Left ventricle myocardium superior (tissue), 1 donor: Measurements from ENCODE around the gene ASB6. TPM values are rescaled to one million over a fixed set of nuclear protein-coding genes. Genes with fewer than 3 reads are reported as not detected.

Experiments used
- ATAC-seq: fragments of 200-7000 bp; cut with Tn5 transposase; one replicate; pipeline ENCODE4 v1.9.1; 2020; ENCODE audit warnings: mild to moderate bottlenecking, moderate library complexity
- DNase-seq: peaks from one replicate; pipeline ENCODE4 v3.0.0-alpha.2; 2020
- intact Hi-C: fragments of 100-400 bp; cut with micrococcal nuclease; formaldehyde crosslinking; loops from one replicate; pipeline ENCODE4 v1.11.0; 2022
- total RNA-seq: library from RNA; stranded (reverse); fragmentation: NEBNext Ultra II Directional; extraction: Animal tissue kit (Norgen Biotek cat#: 25700); gene quantifications from one replicate; pipeline ENCODE4 v1.2.1, GENCODE V29; 2021
- donor health status: DM: no; HTN: yes; CAD: no; lungs with severe emphysema.

ASB6 gene
- total RNA-seq, 1 donor from 2014 or later: 9.7 TPM

GRCh38 chr9:129612815-129613519, 29.0 kb downstream of the ASB6 start:
- no peak for DNase-seq
- intact Hi-C loops: no loop called here
- ATAC-seq: no peak

- intact Hi-C loops: no loop called here
- no peak for DNase-seq
- no peak for ATAC-seq
These were observed 29.8 kb downstream of the ASB6 start for GRCh38 chr9:129612123-129612522.

GRCh38 chr9:129611307-129611800, 30.6 kb downstream of the ASB6 start:
- DNase-seq: no peak
- intact Hi-C loops: loop anchor here (2.0 kb wide), 1 partner anchor 473 kb away; no protein-coding TSS in a partner anchor
- ATAC-seq: no peak

GRCh38 chr9:129610473-129611306, 31.3 kb downstream of the ASB6 start:
- DNase-seq: peak; percentile 90
- intact Hi-C loops: loop anchor here (2.0 kb wide), 1 partner anchor 472 kb away; no protein-coding TSS in a partner anchor
- peak; percentile 63 for ATAC-seq

- no peak for ATAC-seq
- intact Hi-C loops: loop anchor here (2.0 kb wide), 1 partner anchor 471 kb away; no protein-coding TSS in a partner anchor
- DNase-seq: no peak
These were observed 31.8 kb downstream of the ASB6 start for GRCh38 chr9:129610213-129610472.

- DNase-seq (peak; percentile 65), ATAC-seq (peak; percentile 4)
- intact Hi-C loops: loop anchor here (2.0 kb wide), 1 partner anchor 471 kb away; no protein-coding TSS in a partner anchor
These were observed 32.3 kb downstream of the ASB6 start for GRCh38 chr9:129609486-129610212.

- intact Hi-C loops: no loop called here
- DNase-seq (peak; percentile 48), ATAC-seq (no peak)
These were observed 33.1 kb downstream of the ASB6 start for GRCh38 chr9:129608561-129609481.

GRCh38 chr9:129607027-129607387, 34.9 kb downstream of the ASB6 start:
- DNase-seq (no peak), ATAC-seq (no peak)
- intact Hi-C loops: no loop called here

GRCh38 chr9:129606161-129607026, 35.6 kb downstream of the ASB6 start:
- ATAC-seq (peak; percentile 18), DNase-seq (peak; percentile 59)
- intact Hi-C loops: no loop called here

- DNase-seq: no peak
- ATAC-seq: no peak
- intact Hi-C loops: no loop called here
These were observed 37.2 kb downstream of the ASB6 start for GRCh38 chr9:129604766-129605163.

GRCh38 chr9:129604056-129604765, 37.7 kb downstream of the ASB6 start:
- intact Hi-C loops: no loop called here
- DNase-seq (no peak), ATAC-seq (no peak)

GRCh38 chr9:129602598-129603415, 39.1 kb downstream of the ASB6 start:
- intact Hi-C loops: no loop called here
- ATAC-seq: no peak
- no peak for DNase-seq

GRCh38 chr9:129601082-129601674, 40.8 kb downstream of the ASB6 start:
- intact Hi-C loops: no loop called here
- DNase-seq: no peak
- no peak for ATAC-seq

- ATAC-seq (no peak), DNase-seq (no peak)
- intact Hi-C loops: no loop called here
These were observed 43.8 kb downstream of the ASB6 start for GRCh38 chr9:129598089-129598596.

- intact Hi-C loops: no loop called here
- ATAC-seq (peak; percentile 75), DNase-seq (peak; percentile 81)
These were observed 44.4 kb downstream of the ASB6 start for GRCh38 chr9:129597355-129598088.
